Kidney (tissue), 14 donors: ENCODE measurements around the gene LRBA. TPM values are rescaled to one million over a fixed set of nuclear protein-coding genes. Genes with fewer than 3 reads are reported as not detected.

Experiments used
- DNase-seq, 5 donors: peaks; one replicate each; pipeline ENCODE4 v3.0.0-alpha.2; 2013 to 2020
- FAIRE-seq: peaks from 2 replicates; lab custom pipeline; 2012; peaks lifted over from hg19 to GRCh38; lab: Jason Lieb, UNC
- H3K27ac ChIP-seq, 2 donors: one replicate each; pipeline ENCODE4 v1.7.0; 2013; ENCODE audit warnings: low read depth in 2 of 2, low read length in 2 of 2, inconsistent platforms in 1 of 2
- H3K27me3 ChIP-seq: one replicate; pipeline ENCODE4 v1.7.1; 2013; ENCODE audit warnings: low read length, inconsistent platforms; ENCODE audit not compliant: control insufficient read depth, insufficient read depth
- H3K36me3 ChIP-seq, 3 donors: one replicate each; pipeline versions ENCODE4 v1.7.0 to v1.7.1; 2013; ENCODE audit warnings: low read length in 3 of 3, control low read depth in 1 of 3, inconsistent platforms in 1 of 3; ENCODE audit not compliant: insufficient read depth in 3 of 3, control insufficient read depth in 2 of 3
- H3K4me1 ChIP-seq, 3 donors: one replicate each; pipeline versions ENCODE4 v1.7.0 to v1.7.1; 2013; ENCODE audit warnings: low read length in 3 of 3, inconsistent platforms in 1 of 3, low read depth in 1 of 3; ENCODE audit not compliant: control insufficient read depth in 2 of 3, insufficient read depth in 2 of 3
- H3K4me3 ChIP-seq, 3 donors: one replicate each; pipeline versions ENCODE4 v1.7.0 to v1.8.1; 2013; ENCODE audit warnings: low read length in 3 of 3, control low read depth in 1 of 3, inconsistent platforms in 1 of 3
- H3K9ac ChIP-seq, 3 donors: one replicate each; pipeline versions ENCODE4 v1.7.0 to v1.7.1; 2013; ENCODE audit warnings: low read length in 3 of 3, control low read depth in 1 of 3, inconsistent platforms in 1 of 3
- H3K9me3 ChIP-seq, 3 donors: one replicate each; pipeline versions ENCODE4 v1.7.0 to v1.7.1; 2013; ENCODE audit warnings: low read length in 3 of 3, control low read depth in 1 of 3, inconsistent platforms in 1 of 3; ENCODE audit not compliant: control insufficient read depth in 2 of 3, insufficient read depth in 1 of 3
- intact Hi-C: fragments of 100-400 bp; cut with DNase I; formaldehyde crosslinking; loops from one replicate; pipeline ENCODE4 v1.11.1; 2022
- polyA plus RNA-seq: library from polyadenylated mRNA; stranded (reverse); fragments of 350-450 nt; fragmentation: Illumina TruSeq; extraction: RNeasy Lipid Tissue Mini Kit (QIAGEN cat#74804); gene quantifications from one replicate; pipeline ENCODE4 v1.2.3, GENCODE V29; 2014; ENCODE audit warnings: low read depth, low replicate concordance; ENCODE audit not compliant: insufficient read depth
- total RNA-seq: library from RNA; stranded (reverse); fragmentation: NEBNext Ultra II Directional; extraction: Animal tissue kit (Norgen Biotek cat#: 25700); gene quantifications from one replicate; pipeline ENCODE4 v1.2.1, GENCODE V29; 2021
- TF ChIP-seq, protein P1 (sequence below): IDR thresholded peaks from 3 replicates; pipeline ENCODE4 v1.5.1; 2012; ENCODE audit warnings: mild to moderate bottlenecking, moderate library complexity, borderline replicate concordance; ENCODE audit not compliant: insufficient read depth; ENCODE audit errors: extremely low read depth
- donor health status: control.
- donor health status: control.
- donor health status: control.
- donor health status: control.
- donor health status: control.
- donor health status: DM: yes; HTN: yes; CAD: no.
- donor health status: Normal renal cell carcinoma (clear cell type).

The LRBA gene
- total and polyA plus RNA-seq, 2 donors from 2014 or later, result 20.3 to 76.7 TPM

GRCh38 chr4:150794706-150795105 lies 220.4 kb downstream of the LRBA start:
- H3K4me3 ChIP-seq, result no peak overlapping the region
- no peaks in the 10 kb centered on the region for H3K9me3 ChIP-seq
- H3K4me1 ChIP-seq, result no peaks in the 10 kb centered on the region
- no peak overlapping the region for H3K9ac ChIP-seq
- H3K27ac ChIP-seq, result no peak overlapping the region
- no peaks in the 10 kb centered on the region for H3K27me3 ChIP-seq
- DNase-seq (no peak), FAIRE-seq (no peak)
- no peaks in the 10 kb centered on the region for H3K36me3 ChIP-seq
- TF ChIP-seq, protein P1, sequence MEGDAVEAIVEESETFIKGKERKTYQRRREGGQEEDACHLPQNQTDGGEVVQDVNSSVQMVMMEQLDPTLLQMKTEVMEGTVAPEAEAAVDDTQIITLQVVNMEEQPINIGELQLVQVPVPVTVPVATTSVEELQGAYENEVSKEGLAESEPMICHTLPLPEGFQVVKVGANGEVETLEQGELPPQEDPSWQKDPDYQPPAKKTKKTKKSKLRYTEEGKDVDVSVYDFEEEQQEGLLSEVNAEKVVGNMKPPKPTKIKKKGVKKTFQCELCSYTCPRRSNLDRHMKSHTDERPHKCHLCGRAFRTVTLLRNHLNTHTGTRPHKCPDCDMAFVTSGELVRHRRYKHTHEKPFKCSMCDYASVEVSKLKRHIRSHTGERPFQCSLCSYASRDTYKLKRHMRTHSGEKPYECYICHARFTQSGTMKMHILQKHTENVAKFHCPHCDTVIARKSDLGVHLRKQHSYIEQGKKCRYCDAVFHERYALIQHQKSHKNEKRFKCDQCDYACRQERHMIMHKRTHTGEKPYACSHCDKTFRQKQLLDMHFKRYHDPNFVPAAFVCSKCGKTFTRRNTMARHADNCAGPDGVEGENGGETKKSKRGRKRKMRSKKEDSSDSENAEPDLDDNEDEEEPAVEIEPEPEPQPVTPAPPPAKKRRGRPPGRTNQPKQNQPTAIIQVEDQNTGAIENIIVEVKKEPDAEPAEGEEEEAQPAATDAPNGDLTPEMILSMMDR, result no peak
- intact Hi-C loops, result no loop called here

DNA sequence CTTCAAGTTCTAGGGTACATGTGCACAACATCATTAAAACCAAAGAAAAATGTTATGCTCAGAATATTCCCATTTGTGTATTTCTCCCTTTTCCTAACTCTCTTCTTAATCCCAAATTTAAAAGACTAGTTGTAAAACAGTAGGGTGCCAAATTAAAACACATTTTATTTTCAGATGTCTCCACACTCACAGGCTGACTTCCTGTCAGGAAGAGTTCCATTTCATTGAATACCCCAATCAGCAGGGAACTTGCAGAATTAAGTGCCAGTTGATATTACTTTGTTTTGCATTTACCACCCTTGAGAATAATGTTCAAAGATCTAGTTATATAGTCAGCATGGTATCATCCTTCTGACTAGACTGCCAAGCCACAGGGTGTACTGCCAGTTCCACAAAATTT lies 225.2 kb downstream of the LRBA start:
- no peak for FAIRE-seq
- no peaks in the 10 kb centered on the region for H3K36me3 ChIP-seq
- intact Hi-C loops, result no loop called here

DNA sequence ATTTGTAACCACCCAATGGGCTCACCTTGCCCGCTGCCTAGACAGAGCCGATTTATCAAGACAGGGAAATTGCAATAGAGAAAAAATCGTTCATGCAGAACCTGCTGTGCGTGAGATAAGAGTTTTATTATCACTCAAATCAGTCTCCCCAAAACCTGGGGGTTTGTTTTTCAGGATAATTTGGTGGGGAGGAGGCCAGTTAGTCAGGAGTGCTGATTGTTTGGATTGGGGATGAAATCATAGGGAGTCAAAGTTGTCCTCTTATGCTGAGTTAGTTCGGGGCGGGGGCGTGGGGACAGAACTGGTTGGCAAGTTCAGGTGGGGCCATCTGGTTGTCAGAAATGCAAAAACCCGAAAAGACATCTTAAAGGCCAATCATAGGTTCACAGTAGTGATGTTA lies 230.1 kb downstream of the LRBA start:
- no peaks in the 10 kb centered on the region for H3K4me1 ChIP-seq
- no peak overlapping the region for H3K9ac ChIP-seq
- H3K36me3 ChIP-seq, result no peaks in the 10 kb centered on the region
- no peak overlapping the region for H3K27ac ChIP-seq
- no peak overlapping the region for H3K4me3 ChIP-seq
- FAIRE-seq (no peak), DNase-seq (no peak)
- TF ChIP-seq, protein P1, result no peak
- no peaks in the 10 kb centered on the region for H3K9me3 ChIP-seq
- intact Hi-C loops, result no loop called here
- no peaks in the 10 kb centered on the region for H3K27me3 ChIP-seq

More for the DNA sequence above, 225.2 kb downstream of the LRBA start:
- DNase-seq, result no peak
- H3K4me1 ChIP-seq, result no peaks in the 10 kb centered on the region
- no peaks in the 10 kb centered on the region for H3K9me3 ChIP-seq
- no peak overlapping the region for H3K4me3 ChIP-seq
- H3K27ac ChIP-seq, result no peak overlapping the region
- no peak overlapping the region for H3K9ac ChIP-seq
- H3K27me3 ChIP-seq, result no peaks in the 10 kb centered on the region
- TF ChIP-seq, protein P1, result no peak

GRCh38 chr4:150784305-150784704 lies 230.8 kb downstream of the LRBA start:
- no peak overlapping the region for H3K4me3 ChIP-seq
- no peak overlapping the region for H3K27ac ChIP-seq
- H3K36me3 ChIP-seq, result no peaks in the 10 kb centered on the region
- H3K9me3 ChIP-seq, result no peaks in the 10 kb centered on the region
- H3K4me1 ChIP-seq, result no peaks in the 10 kb centered on the region
- H3K27me3 ChIP-seq, result no peaks in the 10 kb centered on the region
- H3K9ac ChIP-seq, result no peak overlapping the region
- FAIRE-seq (no peak), DNase-seq (no peak)
- TF ChIP-seq, protein P1, result no peak
- intact Hi-C loops, result no loop called here
